Glutamatergic neuron (in vitro differentiated cells): ENCODE results near the gene SLC38A10. TPM values are rescaled to one million over a fixed set of nuclear protein-coding genes. Genes with fewer than 3 reads are reported as not detected.

Experiments
- DNase-seq: peaks from one replicate; pipeline ENCODE4 v3.0.0; 2022
- H3K27ac Mint-ChIP-seq: one replicate; pipeline ENCODE4 v1.8.0; 2020; ENCODE audit warnings: mild to moderate bottlenecking, mixed read lengths, inconsistent platforms; ENCODE audit not compliant: unreplicated experiment
- H3K27me3 Mint-ChIP-seq: one replicate; pipeline ENCODE4 v1.8.0; 2020; ENCODE audit warnings: mild to moderate bottlenecking, moderate library complexity, mixed read lengths, inconsistent platforms; ENCODE audit not compliant: unreplicated experiment
- H3K36me3 Mint-ChIP-seq: one replicate; pipeline ENCODE4 v1.8.0; 2020; ENCODE audit warnings: mild to moderate bottlenecking, mixed read lengths, inconsistent platforms; ENCODE audit not compliant: unreplicated experiment
- H3K4me1 Mint-ChIP-seq: one replicate; pipeline ENCODE4 v1.8.0; 2020; ENCODE audit warnings: mild to moderate bottlenecking, low read depth, mixed read lengths, inconsistent platforms; ENCODE audit not compliant: unreplicated experiment
- H3K4me3 Mint-ChIP-seq: one replicate; pipeline ENCODE4 v1.8.0; 2020; ENCODE audit warnings: mild to moderate bottlenecking, mixed read lengths, inconsistent platforms; ENCODE audit not compliant: unreplicated experiment
- H3K9me3 Mint-ChIP-seq: one replicate; pipeline ENCODE4 v1.8.0; 2020; ENCODE audit warnings: mild to moderate bottlenecking, moderate library complexity, mixed read lengths, inconsistent platforms; ENCODE audit not compliant: unreplicated experiment
- total RNA-seq: library from RNA; stranded (reverse); fragmentation: NEBNext Ultra II Directional; extraction: Animal tissue kit (Norgen Biotek cat#: 25700); gene quantifications from one replicate; pipeline ENCODE4 v1.2.1, GENCODE V29; 2021; ENCODE audit not compliant: unreplicated experiment
- TF ChIP-seq, protein P1 (sequence below): fragments of 200-600 bp; sonication (generic); IDR thresholded peaks from one replicate; pipeline ENCODE4 v1.5.0; 2021; ENCODE audit not compliant: partially characterized antibody, unreplicated experiment

Gene SLC38A10
- total RNA-seq, 1 donor from 2014 or later = 92.4 TPM

DNA sequence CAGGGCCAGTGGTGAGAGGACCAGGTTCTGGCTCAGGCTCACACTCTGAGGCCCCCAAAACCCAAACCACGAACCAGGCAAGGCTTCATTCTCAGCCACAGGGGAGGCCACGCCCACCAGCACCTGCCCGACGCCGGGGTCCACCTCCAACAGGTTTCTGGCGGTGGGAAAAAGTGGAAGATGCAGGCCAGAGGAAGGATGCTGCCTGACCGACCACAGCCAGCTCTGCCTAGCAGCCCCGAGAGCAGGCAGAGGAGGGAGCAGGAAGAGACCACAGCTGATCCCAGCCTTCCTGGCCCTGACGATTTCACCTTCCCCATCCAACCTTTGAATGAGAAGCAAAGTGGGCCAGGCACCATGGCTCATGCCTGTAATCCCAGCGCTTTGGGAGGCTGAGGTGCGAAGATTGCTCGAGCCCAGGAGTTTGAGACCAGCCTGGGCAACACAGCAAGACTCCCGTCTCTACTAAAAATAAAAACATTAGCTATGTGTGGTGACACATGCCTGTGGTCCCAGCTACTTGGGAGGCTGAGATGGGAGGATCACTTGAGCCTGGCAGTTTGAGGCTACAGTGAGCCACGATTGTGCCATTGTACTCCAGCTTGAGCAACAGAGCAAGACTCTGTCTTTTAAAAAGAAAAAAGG, 30.7 kb upstream of the SLC38A10 start:
- H3K9me3 Mint-ChIP-seq = no peaks in the 10 kb centered on the region
- no peaks in the 10 kb centered on the region for H3K27me3 Mint-ChIP-seq
- no peak overlapping the region for H3K4me3 Mint-ChIP-seq
- no peak overlapping the region for H3K27ac Mint-ChIP-seq
- TF ChIP-seq, protein P1, sequence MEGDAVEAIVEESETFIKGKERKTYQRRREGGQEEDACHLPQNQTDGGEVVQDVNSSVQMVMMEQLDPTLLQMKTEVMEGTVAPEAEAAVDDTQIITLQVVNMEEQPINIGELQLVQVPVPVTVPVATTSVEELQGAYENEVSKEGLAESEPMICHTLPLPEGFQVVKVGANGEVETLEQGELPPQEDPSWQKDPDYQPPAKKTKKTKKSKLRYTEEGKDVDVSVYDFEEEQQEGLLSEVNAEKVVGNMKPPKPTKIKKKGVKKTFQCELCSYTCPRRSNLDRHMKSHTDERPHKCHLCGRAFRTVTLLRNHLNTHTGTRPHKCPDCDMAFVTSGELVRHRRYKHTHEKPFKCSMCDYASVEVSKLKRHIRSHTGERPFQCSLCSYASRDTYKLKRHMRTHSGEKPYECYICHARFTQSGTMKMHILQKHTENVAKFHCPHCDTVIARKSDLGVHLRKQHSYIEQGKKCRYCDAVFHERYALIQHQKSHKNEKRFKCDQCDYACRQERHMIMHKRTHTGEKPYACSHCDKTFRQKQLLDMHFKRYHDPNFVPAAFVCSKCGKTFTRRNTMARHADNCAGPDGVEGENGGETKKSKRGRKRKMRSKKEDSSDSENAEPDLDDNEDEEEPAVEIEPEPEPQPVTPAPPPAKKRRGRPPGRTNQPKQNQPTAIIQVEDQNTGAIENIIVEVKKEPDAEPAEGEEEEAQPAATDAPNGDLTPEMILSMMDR = no peak
- no peak for DNase-seq
- H3K36me3 Mint-ChIP-seq = no peaks in the 10 kb centered on the region
- peaks cover 5% of the 10 kb centered on the region for H3K4me1 Mint-ChIP-seq

DNA sequence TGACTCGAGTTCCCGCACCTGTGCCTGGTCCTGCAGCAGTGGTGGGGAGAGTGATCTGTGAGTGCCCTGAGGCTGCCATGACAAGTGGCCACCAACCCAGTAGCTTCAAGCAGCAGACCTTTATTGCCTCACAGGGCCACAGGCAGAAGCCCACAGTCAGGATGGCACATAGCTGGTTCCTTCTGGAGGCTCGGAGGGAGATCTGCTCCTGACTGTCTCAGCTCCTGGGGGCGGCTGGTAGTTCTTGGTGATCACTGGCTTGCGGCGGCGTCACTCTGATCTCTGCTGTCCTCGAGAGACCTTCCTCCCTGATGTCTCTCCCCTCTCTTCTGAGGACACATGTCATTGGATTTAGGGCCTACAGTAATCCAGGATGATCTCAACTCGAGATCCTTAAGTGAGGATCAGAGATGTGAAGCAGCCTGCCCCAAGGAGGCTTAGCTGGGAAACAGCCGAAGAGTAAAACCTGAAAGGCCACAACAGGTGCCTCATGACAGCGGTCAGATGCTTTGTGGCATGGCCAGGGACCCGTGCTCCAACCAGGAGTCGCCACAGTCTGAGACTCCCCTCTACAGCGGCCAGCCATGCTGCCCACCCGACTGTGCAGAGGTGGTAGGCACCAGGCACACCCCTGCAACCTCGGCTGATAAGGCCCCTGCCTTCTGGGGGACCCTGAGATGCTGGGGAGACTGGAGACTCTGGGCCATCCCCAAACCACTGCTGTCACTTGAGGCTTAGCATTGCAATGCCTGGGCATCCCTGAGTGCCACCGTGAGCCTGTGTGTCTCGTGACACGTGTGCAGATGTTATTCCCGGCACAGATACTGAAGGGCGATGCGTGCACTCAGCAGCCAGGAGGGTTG, 30.0 kb upstream of the SLC38A10 start:
- Mint-ChIP-seq H3K9me3 (no peaks in the 10 kb centered on the region), H3K4me1 (peaks cover 5% of the 10 kb centered on the region), H3K27me3 (peaks cover 3% of the 10 kb centered on the region), H3K36me3 (no peaks in the 10 kb centered on the region), H3K4me3 (no peak overlapping the region), H3K27ac (no peak overlapping the region)
- TF ChIP-seq, protein P1 = no peak
- no peak for DNase-seq

DNA sequence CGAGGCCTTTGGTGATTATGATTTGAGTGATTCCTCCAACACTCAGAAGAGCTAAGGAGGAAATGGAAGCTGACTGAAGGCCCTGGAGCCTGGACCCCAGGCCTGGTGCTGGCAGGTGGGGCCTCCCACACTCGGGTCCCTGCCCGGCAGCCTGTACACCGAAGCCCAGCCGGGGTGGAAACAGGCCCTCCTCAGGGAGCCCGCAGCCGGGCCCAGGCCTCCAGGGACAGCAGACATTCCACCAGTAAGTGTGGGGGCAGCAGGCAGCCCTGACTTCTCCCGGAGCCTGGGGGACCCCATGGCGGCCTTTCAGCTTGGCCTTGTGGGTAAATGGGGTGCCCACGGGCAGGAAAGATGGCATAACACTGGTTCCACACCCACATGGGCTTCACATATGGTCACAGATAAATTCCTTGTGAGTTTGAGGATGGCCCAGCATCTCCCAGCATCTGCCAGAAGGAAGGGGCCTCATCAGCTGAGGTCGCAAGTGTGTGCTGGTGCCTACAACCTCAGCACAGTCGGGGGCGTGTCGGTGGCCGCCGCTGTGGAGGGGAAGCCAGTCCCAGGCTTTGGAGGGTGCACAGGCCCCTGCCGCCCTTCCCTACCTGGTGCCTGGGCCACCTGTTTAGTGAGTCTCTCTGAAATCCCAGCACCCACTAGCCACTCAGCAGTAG, 29.2 kb upstream of the SLC38A10 start:
- H3K27me3 Mint-ChIP-seq = peaks cover 3% of the 10 kb centered on the region
- H3K36me3 Mint-ChIP-seq = no peaks in the 10 kb centered on the region
- H3K27ac Mint-ChIP-seq = no peak overlapping the region
- H3K4me1 Mint-ChIP-seq = peaks cover 4% of the 10 kb centered on the region
- no peak for DNase-seq
- no peak overlapping the region for H3K4me3 Mint-ChIP-seq
- TF ChIP-seq, protein P1 = no peak
- H3K9me3 Mint-ChIP-seq = no peaks in the 10 kb centered on the region

DNA sequence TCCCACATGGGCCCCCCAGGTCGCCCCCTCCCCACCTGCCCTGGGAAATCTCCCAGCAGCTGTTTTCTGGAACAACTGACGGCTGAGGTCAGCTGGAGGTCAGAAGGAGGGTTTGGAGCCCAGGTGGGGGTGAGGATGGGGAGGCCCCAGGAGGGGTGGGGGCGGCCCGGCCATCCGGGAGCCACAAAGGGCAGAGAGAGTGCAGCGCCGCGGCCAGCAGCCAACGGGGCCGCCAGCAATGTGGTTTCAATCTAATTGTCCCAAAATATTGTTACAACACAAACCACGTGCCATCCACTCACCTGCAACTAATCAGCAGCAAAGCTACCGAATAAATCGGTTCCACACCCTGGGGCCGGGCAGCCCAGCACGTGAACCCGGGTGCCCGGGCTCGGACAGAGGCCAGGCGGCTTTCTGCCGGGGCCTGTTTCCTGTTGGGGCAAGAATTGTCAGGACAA, 28.3 kb upstream of the SLC38A10 start:
- Mint-ChIP-seq H3K36me3 (no peaks in the 10 kb centered on the region), H3K27me3 (peaks cover 3% of the 10 kb centered on the region), H3K27ac (no peak overlapping the region), H3K4me1 (peaks cover under 1% of the 10 kb centered on the region), H3K4me3 (no peak overlapping the region), H3K9me3 (no peaks in the 10 kb centered on the region)
- TF ChIP-seq, protein P1 = no peak
- no peak for DNase-seq

DNA sequence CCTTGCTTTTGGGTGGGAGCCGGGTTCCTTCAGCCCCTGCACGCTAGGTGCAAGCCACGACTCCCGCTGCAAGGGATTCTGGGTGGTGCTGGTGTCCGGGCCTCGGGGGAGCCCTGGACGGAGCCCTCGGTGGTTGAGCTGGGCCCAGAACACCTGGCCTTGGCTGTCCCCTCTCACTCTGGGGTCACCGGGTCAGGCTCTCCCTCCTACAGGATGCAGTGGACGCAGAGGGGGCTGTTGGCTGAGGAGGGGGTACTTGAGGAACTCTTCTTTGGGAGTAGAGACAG, 27.9 kb upstream of the SLC38A10 start:
- H3K27ac Mint-ChIP-seq = no peak overlapping the region
- no peaks in the 10 kb centered on the region for H3K36me3 Mint-ChIP-seq
- peaks cover 4% of the 10 kb centered on the region for H3K4me1 Mint-ChIP-seq
- H3K27me3 Mint-ChIP-seq = peaks cover 3% of the 10 kb centered on the region
- DNase-seq = no peak
- no peak overlapping the region for H3K4me3 Mint-ChIP-seq
- no peaks in the 10 kb centered on the region for H3K9me3 Mint-ChIP-seq
- TF ChIP-seq, protein P1 = no peak
